HCT116 (cell line): ENCODE measurements around the gene CPT1C. TPM values are rescaled to one million over a fixed set of nuclear protein-coding genes. Genes with fewer than 3 reads are reported as not detected.

Source experiments
- ATAC-seq: fragments of 200-7000 bp; cut with Tn5 transposase; 2 replicates; pipeline ENCODE4 v1.9.1; 2020; ENCODE audit warnings: mild to moderate bottlenecking, moderate library complexity
- BruUV-seq: library from RNA; stranded (reverse); fragments of 400-500 nt; replicated peaks from 2 replicates; lab custom pipeline; 2021; lab: Mats Ljungman, UMichigan
- CTCF ChIA-PET: fragments of 300-600 bp; sonication (Branson Sonifier 250); formaldehyde crosslinking; loops from one replicate; lab custom pipeline; 2021; ENCODE audit warnings: antibody characterized with exemption; lab: Charles Lee
- POLR2A ChIA-PET: fragments of 300-600, 350-600 bp; sonication (Branson Sonifier 250); formaldehyde crosslinking; loops from one replicate; lab custom pipeline; 2021; ENCODE audit warnings: antibody characterized with exemption; lab: Charles Lee
- RAD21 ChIA-PET, 2 experiments: fragments of 300-600 bp; sonication (Branson Sonifier 250); formaldehyde crosslinking; loops; one replicate each; lab custom pipeline; 2023; ENCODE audit warnings: low total read pairs in 2 of 2; ENCODE audit not compliant: uncharacterized antibody in 2 of 2, unreplicated experiment in 2 of 2, low non-redundant PET in 1 of 2; lab: Charles Lee
- DNase-seq: peaks from one replicate; pipeline ENCODE4 v3.0.0-alpha.2; 2010; ENCODE audit warnings: low read depth, low spot score
- H2AFZ ChIP-seq: fragments of 200-600 bp; shearing (Covaris generic), sonication (generic); 2 replicates; pipeline ENCODE4 v1.6.1; 2017; ENCODE audit warnings: low read depth, mixed run types, mixed read lengths, antibody characterized with exemption, low read length; ENCODE audit not compliant: poor library complexity, severe bottlenecking
- H3K27ac ChIP-seq: 2 replicates; pipeline ENCODE4 v1.5.1; 2012; ENCODE audit warnings: low read depth, low read length
- H3K27me3 ChIP-seq: fragments of 200-600 bp; sonication (generic); 2 replicates; pipeline ENCODE4 v1.6.1; 2016; ENCODE audit warnings: mixed run types, low read length, mixed read lengths; ENCODE audit not compliant: insufficient read depth
- H3K36me3 ChIP-seq, 2 experiments: fragments of 200-500 bp in 1 of 2; fragments of 200-600 bp in 1 of 2; sonication (Bioruptor generic) in 1 of 2; sonication (generic) in 1 of 2; 2 replicates each; pipeline versions ENCODE4 v1.5.1 to v1.6.1; 2014 to 2016; ENCODE audit warnings: low read length in 2 of 2, inconsistent platforms in 1 of 2, mixed read lengths in 1 of 2, mixed run types in 1 of 2; ENCODE audit not compliant: insufficient read depth in 2 of 2, control insufficient read depth in 1 of 2
- H3K4me1 ChIP-seq, 2 experiments: fragments of 200-600 bp in 1 of 2; sonication (generic) in 1 of 2; 2 replicates each; pipeline versions ENCODE4 v1.5.1 to v1.6.1; 2012 to 2017; ENCODE audit warnings: low read length in 2 of 2, inconsistent platforms in 1 of 2, mild to moderate bottlenecking in 1 of 2, mixed read lengths in 1 of 2, mixed run types in 1 of 2, moderate library complexity in 1 of 2; ENCODE audit not compliant: insufficient read depth in 2 of 2, control insufficient read depth in 1 of 2
- H3K4me2 ChIP-seq: fragments of 200-600 bp; sonication (generic); 2 replicates; pipeline ENCODE4 v1.6.1; 2017; ENCODE audit warnings: mixed run types, low read length, mixed read lengths
- H3K4me3 ChIP-seq, 2 experiments: fragments of 200-600 bp in 1 of 2; sonication (generic) in 1 of 2; replicated peaks in 1 of 2; 2 replicates each; pipeline ENCODE4 v1.5.1; 2011 to 2016; ENCODE audit warnings: low read length in 2 of 2, control low read depth in 1 of 2, low read depth in 1 of 2, mild to moderate bottlenecking in 1 of 2, mixed read lengths in 1 of 2, mixed run types in 1 of 2
- H3K79me2 ChIP-seq: fragments of 200-600 bp; sonication (generic); 2 replicates; pipeline ENCODE4 v1.6.1; 2017; ENCODE audit warnings: mild to moderate bottlenecking, mixed run types, low read length, moderate library complexity, mixed read lengths; ENCODE audit not compliant: insufficient read depth
- H3K9ac ChIP-seq: fragments of 200-600 bp; sonication (generic); 2 replicates; pipeline ENCODE4 v1.6.1; 2016; ENCODE audit warnings: low read length, mixed read lengths
- H3K9me2 ChIP-seq: fragments of 200-600 bp; sonication (generic), shearing (Covaris generic); 2 replicates; pipeline ENCODE4 v1.6.1; 2017; ENCODE audit warnings: mixed run types, mild to moderate bottlenecking, moderate library complexity; ENCODE audit not compliant: insufficient read depth
- H3K9me3 ChIP-seq, 2 experiments: fragments of 200-500 bp in 1 of 2; fragments of 200-600 bp in 1 of 2; sonication (Bioruptor generic) in 1 of 2; sonication (generic) in 1 of 2; 2 replicates each; pipeline ENCODE4 v1.6.1; 2014 to 2017; ENCODE audit warnings: low read length in 2 of 2, mixed read lengths in 2 of 2, inconsistent platforms in 1 of 2, low read depth in 1 of 2, mild to moderate bottlenecking in 1 of 2, mixed run types in 1 of 2, moderate library complexity in 1 of 2; ENCODE audit not compliant: control insufficient read depth in 1 of 2, insufficient read depth in 1 of 2
- H4K20me1 ChIP-seq: fragments of 200-600 bp; sonication (generic), shearing (Covaris generic); 2 replicates; pipeline ENCODE4 v1.6.1; 2017; ENCODE audit warnings: mixed run types, mild to moderate bottlenecking, moderate library complexity; ENCODE audit not compliant: insufficient read depth
- CBX3 ChIP-seq: IDR thresholded peaks from 2 replicates; pipeline ENCODE4 v1.6.1; 2012; ENCODE audit warnings: low read depth
- ZNF274 ChIP-seq: fragments of 200-500 bp; sonication (Bioruptor generic); IDR thresholded peaks from 2 replicates; pipeline ENCODE4 v1.6.1; 2014; ENCODE audit warnings: mild to moderate bottlenecking, low read depth, low read length, inconsistent platforms
- intact Hi-C: fragments of 100-400 bp; cut with micrococcal nuclease; formaldehyde crosslinking; loops from 2 replicates; pipeline ENCODE4 v1.10.0; 2022
- total RNA-seq: library from RNA; stranded (reverse); gene quantifications from one replicate; pipeline ENCODE4 v1.2.1, GENCODE V29; 2021; ENCODE audit not compliant: unreplicated experiment
- TF ChIP-seq, protein P1 (sequence below): IDR thresholded peaks from 2 replicates; pipeline ENCODE4 v1.6.1; 2012
- TF ChIP-seq, protein P2 (sequence below): IDR thresholded peaks from 2 replicates; pipeline ENCODE4 v1.6.1; 2012
- TF ChIP-seq, protein P3 (sequence below), 3 experiments: fragments of 200-600 bp in 1 of 3; sonication (generic) in 1 of 3; IDR thresholded peaks in 2 of 3; conservative IDR thresholded peaks in 1 of 3; 2 replicates each; pipeline ENCODE4 v1.5.1; 2012 to 2017; ENCODE audit warnings: low read depth in 2 of 3, low read length in 2 of 3, antibody characterized with exemption in 1 of 3, borderline replicate concordance in 1 of 3, control low read depth in 1 of 3, mild to moderate bottlenecking in 1 of 3, mixed read lengths in 1 of 3, mixed run types in 1 of 3, moderate library complexity in 1 of 3; ENCODE audit not compliant: insufficient read depth in 1 of 3

Gene CPT1C
- total RNA-seq, 1 experiment from 2014 or later = 12.0 TPM

DNA sequence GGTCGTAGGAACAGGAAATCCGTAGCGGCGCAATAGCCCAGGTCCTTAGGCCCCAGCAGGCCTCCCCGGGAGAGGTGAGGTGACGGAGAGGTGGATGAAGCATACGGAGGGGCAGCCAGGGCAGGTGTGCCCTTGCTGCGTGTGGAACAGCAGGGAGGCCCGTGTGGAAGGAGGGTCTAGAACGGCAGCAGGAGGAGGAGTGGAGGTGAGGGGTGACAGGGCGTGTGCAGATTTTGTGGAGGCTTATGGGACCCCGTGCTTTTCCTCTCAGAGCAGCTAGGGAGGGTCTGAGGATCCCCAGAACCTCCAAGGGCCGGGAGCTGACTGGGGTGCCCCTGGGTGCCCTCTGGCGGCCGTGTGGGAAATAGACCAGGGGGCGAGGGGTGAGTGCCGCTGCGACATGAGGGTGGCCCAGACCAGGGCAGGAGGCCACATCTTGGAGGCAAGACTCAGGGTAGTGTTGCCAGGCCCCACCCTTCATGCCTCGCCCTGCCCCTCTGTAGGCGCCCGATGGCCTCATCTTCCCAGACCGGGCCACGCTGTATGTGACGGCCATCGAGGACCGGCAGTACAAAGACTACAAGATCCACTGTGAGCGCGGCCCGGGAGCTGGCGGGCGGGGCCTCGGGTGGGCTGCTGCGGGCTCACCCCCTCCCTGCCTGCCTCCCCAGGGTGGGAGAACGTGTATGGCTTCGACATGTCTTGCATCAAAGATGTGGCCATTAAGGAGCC lies 6.5 kb upstream of the CPT1C start:
- H2AFZ ChIP-seq = no peak overlapping the region
- ChIA-PET RAD21 (no interaction called here), POLR2A (no interaction called here), CTCF (no interaction called here)
- no peak overlapping the region for H3K27ac ChIP-seq
- no peaks in the 10 kb centered on the region for H3K9me2 ChIP-seq
- H3K36me3 ChIP-seq = peaks cover 43 to 61% of the 10 kb centered on the region in 2 experiments
- intact Hi-C loops = no loop called here
- H4K20me1 ChIP-seq = peaks cover 33% of the 10 kb centered on the region; the same call in 1 of the 2 replicates
- ATAC-seq = peak; percentile 48
- BruUV-seq = no TSS peak
- no peak overlapping the region for H3K9ac ChIP-seq
- DNase-seq = no peak
- no peak overlapping the region for H3K4me2 ChIP-seq
- no peak overlapping the region for H3K4me3 ChIP-seq
- H3K27me3 ChIP-seq = no peaks in the 10 kb centered on the region
- peaks cover 64% of the 10 kb centered on the region for H3K79me2 ChIP-seq
- peaks cover 13 to 23% of the 10 kb centered on the region in 2 experiments for H3K4me1 ChIP-seq
- TF ChIP-seq, protein P1, sequence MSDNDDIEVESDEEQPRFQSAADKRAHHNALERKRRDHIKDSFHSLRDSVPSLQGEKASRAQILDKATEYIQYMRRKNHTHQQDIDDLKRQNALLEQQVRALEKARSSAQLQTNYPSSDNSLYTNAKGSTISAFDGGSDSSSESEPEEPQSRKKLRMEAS = no peak
- no peak for TF ChIP-seq ZNF274
- TF ChIP-seq, protein P2, sequence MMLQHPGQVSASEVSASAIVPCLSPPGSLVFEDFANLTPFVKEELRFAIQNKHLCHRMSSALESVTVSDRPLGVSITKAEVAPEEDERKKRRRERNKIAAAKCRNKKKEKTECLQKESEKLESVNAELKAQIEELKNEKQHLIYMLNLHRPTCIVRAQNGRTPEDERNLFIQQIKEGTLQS = no peak
- TF ChIP-seq, protein P3, sequence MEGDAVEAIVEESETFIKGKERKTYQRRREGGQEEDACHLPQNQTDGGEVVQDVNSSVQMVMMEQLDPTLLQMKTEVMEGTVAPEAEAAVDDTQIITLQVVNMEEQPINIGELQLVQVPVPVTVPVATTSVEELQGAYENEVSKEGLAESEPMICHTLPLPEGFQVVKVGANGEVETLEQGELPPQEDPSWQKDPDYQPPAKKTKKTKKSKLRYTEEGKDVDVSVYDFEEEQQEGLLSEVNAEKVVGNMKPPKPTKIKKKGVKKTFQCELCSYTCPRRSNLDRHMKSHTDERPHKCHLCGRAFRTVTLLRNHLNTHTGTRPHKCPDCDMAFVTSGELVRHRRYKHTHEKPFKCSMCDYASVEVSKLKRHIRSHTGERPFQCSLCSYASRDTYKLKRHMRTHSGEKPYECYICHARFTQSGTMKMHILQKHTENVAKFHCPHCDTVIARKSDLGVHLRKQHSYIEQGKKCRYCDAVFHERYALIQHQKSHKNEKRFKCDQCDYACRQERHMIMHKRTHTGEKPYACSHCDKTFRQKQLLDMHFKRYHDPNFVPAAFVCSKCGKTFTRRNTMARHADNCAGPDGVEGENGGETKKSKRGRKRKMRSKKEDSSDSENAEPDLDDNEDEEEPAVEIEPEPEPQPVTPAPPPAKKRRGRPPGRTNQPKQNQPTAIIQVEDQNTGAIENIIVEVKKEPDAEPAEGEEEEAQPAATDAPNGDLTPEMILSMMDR (IDR thresholded peaks at IDR 0.05 in 2 of 3, conservative IDR thresholded peaks at IDR 0.05 in 1 of 3; ENCODE audit: borderline replicate concordance in 1 of 3, insufficient read depth in 1 of 3, low read depth in 2 of 3, low read length in 2 of 3) = peak; percentile 4 to 61 (median 44); a peak in 4 of 6 replicates
- no peak for TF ChIP-seq CBX3
- no peaks in the 10 kb centered on the region for H3K9me3 ChIP-seq
